Neuronal stem cell (in vitro differentiated cells): ENCODE data around the gene SLC9C2.
"Not testable (repeated sequence)": the region's sequence is repeated elsewhere in the genome, so short reads cannot be mapped to it uniquely, and the experiment has no call there.

Source experiments
- DNase-seq: peaks from one replicate; pipeline ENCODE4 v3.0.0-alpha.2; 2013; ENCODE audit warnings: low spot score
- H2AFZ ChIP-seq: one replicate; pipeline ENCODE4 v1.6.1; 2013; ENCODE audit warnings: mild to moderate bottlenecking, low read length, inconsistent platforms
- H2AK5ac ChIP-seq: 2 replicates; pipeline ENCODE4 v1.6.1; 2013; ENCODE audit warnings: low read depth, mild to moderate bottlenecking, inconsistent platforms, low read length, moderate library complexity, mixed read lengths
- H2BK120ac ChIP-seq: 2 replicates; pipeline ENCODE4 v1.6.1; 2013; ENCODE audit warnings: low read depth, mild to moderate bottlenecking, inconsistent platforms, low read length, moderate library complexity, mixed read lengths
- H2BK12ac ChIP-seq: one replicate; pipeline ENCODE4 v1.6.1; 2013; ENCODE audit warnings: low read length, inconsistent platforms
- H2BK15ac ChIP-seq: 2 replicates; pipeline ENCODE4 v1.6.1; 2013; ENCODE audit warnings: mild to moderate bottlenecking, low read length, inconsistent platforms, mixed read lengths
- H2BK5ac ChIP-seq: one replicate; pipeline ENCODE4 v1.6.1; 2013; ENCODE audit warnings: inconsistent platforms, mild to moderate bottlenecking, low read length, moderate library complexity
- H3K14ac ChIP-seq: one replicate; pipeline ENCODE4 v1.6.1; 2013; ENCODE audit warnings: low read length, inconsistent platforms
- H3K18ac ChIP-seq: 2 replicates; pipeline ENCODE4 v1.6.1; 2013; ENCODE audit warnings: low read length, inconsistent platforms
- H3K23ac ChIP-seq: 2 replicates; pipeline ENCODE4 v1.6.1; 2013; ENCODE audit warnings: low read depth, mild to moderate bottlenecking, mixed read lengths, low read length, inconsistent platforms; ENCODE audit not compliant: poor library complexity
- H3K27ac ChIP-seq: replicated peaks from 3 replicates; pipeline ENCODE4 v1.5.1; 2013; ENCODE audit warnings: low read length, inconsistent platforms
- H3K27me3 ChIP-seq, 3 experiments: 2 replicates each; pipeline ENCODE4 v1.6.1; 2013; ENCODE audit warnings: low read length in 3 of 3, mild to moderate bottlenecking in 2 of 3, inconsistent platforms in 1 of 3, low read depth in 1 of 3, mixed read lengths in 1 of 3, moderate library complexity in 1 of 3; ENCODE audit not compliant: control insufficient read depth in 3 of 3, insufficient read depth in 3 of 3
- H3K36me3 ChIP-seq, 2 donors: replicated peaks in 1 of 2; 2 replicates each; pipeline ENCODE4 v1.6.1; 2013; ENCODE audit warnings: low read length in 2 of 2; ENCODE audit not compliant: control insufficient read depth in 2 of 2, insufficient read depth in 2 of 2
- H3K4ac ChIP-seq: 2 replicates; pipeline ENCODE4 v1.6.1; 2013; ENCODE audit warnings: inconsistent platforms, mild to moderate bottlenecking, low read length, moderate library complexity
- H3K4me1 ChIP-seq, 2 donors: 1 replicate in 1 of 2; 2 replicates in 1 of 2; pipeline ENCODE4 v1.6.1; 2013; ENCODE audit warnings: low read length in 2 of 2, low read depth in 1 of 2; ENCODE audit not compliant: control insufficient read depth in 2 of 2, insufficient read depth in 1 of 2
- H3K4me2 ChIP-seq: one replicate; pipeline ENCODE4 v1.6.1; 2013; ENCODE audit warnings: mild to moderate bottlenecking, low read length, inconsistent platforms; ENCODE audit not compliant: insufficient read depth, poor library complexity, severe bottlenecking
- H3K4me3 ChIP-seq, 2 donors: 2 replicates each; pipeline ENCODE4 v1.5.1; 2013; ENCODE audit warnings: low read length in 2 of 2, mild to moderate bottlenecking in 2 of 2, inconsistent platforms in 1 of 2, moderate library complexity in 1 of 2
- H3K79me1 ChIP-seq: one replicate; pipeline ENCODE4 v1.6.1; 2013; ENCODE audit warnings: low read depth, mild to moderate bottlenecking, inconsistent platforms, low read length, moderate library complexity
- H3K9ac ChIP-seq: one replicate; pipeline ENCODE4 v1.6.1; 2013; ENCODE audit warnings: mild to moderate bottlenecking, low read depth, low read length, inconsistent platforms; ENCODE audit not compliant: poor library complexity
- H3K9me3 ChIP-seq, 2 donors: replicated peaks in 1 of 2; 2 replicates each; pipeline versions ENCODE3 to v1.6.1; 2013; ENCODE audit warnings: low read length in 2 of 2, mild to moderate bottlenecking in 2 of 2, inconsistent platforms in 1 of 2, low read depth in 1 of 2, mixed read lengths in 1 of 2, moderate library complexity in 1 of 2; ENCODE audit not compliant: control insufficient read depth in 2 of 2, insufficient read depth in 1 of 2
- H4K8ac ChIP-seq: one replicate; pipeline ENCODE4 v1.6.1; 2013; ENCODE audit warnings: low read depth, mild to moderate bottlenecking, inconsistent platforms, low read length, moderate library complexity
- H4K91ac ChIP-seq: one replicate; pipeline ENCODE4 v1.6.1; 2013; ENCODE audit warnings: low read length, low read depth, mild to moderate bottlenecking, inconsistent platforms; ENCODE audit not compliant: poor library complexity
- WGBS, 2 donors: extraction: QIAGEN DNeasy Blood & Tissue Kit; methylation state at CpG; one replicate each; pipeline ENCODE4 v1.1.7; 2013; ENCODE audit warnings: missing lambda C conversion rate in 2 of 2, mixed read lengths in 1 of 2; ENCODE audit not compliant: insufficient read length in 2 of 2, insufficient replicate concordance in 1 of 2; ENCODE audit errors: extremely low coverage in 2 of 2; 5-methylcytosine and 5-hydroxymethylcytosine counted together

SLC9C2 gene

GRCh38 chr1:173496757-173497320, 106.0 kb downstream of the SLC9C2 start:
- no peak overlapping the region for H2AK5ac ChIP-seq
- no CpG with 5 or more reads among the region's 2 CpGs for WGBS, 2 donors
- no peak overlapping the region for H3K4me3 ChIP-seq
- no peak overlapping the region for H3K4me2 ChIP-seq
- peaks cover 0 to 4% (median 0%) of the 10 kb centered on the region in 3 experiments for H3K27me3 ChIP-seq
- H3K18ac ChIP-seq: no peak overlapping the region
- H3K27ac ChIP-seq: no peak overlapping the region
- no peak for DNase-seq
- H3K36me3 ChIP-seq: no peaks in the 10 kb centered on the region
- H2BK120ac ChIP-seq: no peak overlapping the region
- no peak overlapping the region for H2BK15ac ChIP-seq
- peaks cover 1 to 8% of the 10 kb centered on the region in 2 donors for H3K9me3 ChIP-seq
- no peak overlapping the region for H3K9ac ChIP-seq
- no peak overlapping the region for H3K23ac ChIP-seq
- no peak overlapping the region for H4K91ac ChIP-seq
- H3K14ac ChIP-seq: no peak overlapping the region
- H3K4me1 ChIP-seq: no peaks in the 10 kb centered on the region
- H2BK5ac ChIP-seq: no peak overlapping the region
- no peak overlapping the region for H4K8ac ChIP-seq
- no peak overlapping the region for H2BK12ac ChIP-seq
- no peak overlapping the region for H2AFZ ChIP-seq
- no peaks in the 10 kb centered on the region for H3K79me1 ChIP-seq
- no peak overlapping the region for H3K4ac ChIP-seq

- no peaks in the 10 kb centered on the region for H3K79me1 ChIP-seq
- H3K4me1 ChIP-seq: no peaks in the 10 kb centered on the region
- H2AFZ ChIP-seq: no peak overlapping the region
- H3K4ac ChIP-seq: no peak overlapping the region
- no peak overlapping the region for H3K14ac ChIP-seq
- H4K8ac ChIP-seq: no peak overlapping the region
- H3K4me2 ChIP-seq: no peak overlapping the region
- no peak overlapping the region for H2BK5ac ChIP-seq
- H4K91ac ChIP-seq: no peak overlapping the region
- no peak overlapping the region for H2BK120ac ChIP-seq
- H3K4me3 ChIP-seq: no peak overlapping the region
- H3K27ac ChIP-seq: no peak overlapping the region
- no CpG with 5 or more reads among the region's 8 CpGs for WGBS, 2 donors
- peaks cover 3 to 8% of the 10 kb centered on the region in 2 donors for H3K9me3 ChIP-seq
- H3K23ac ChIP-seq: no peak overlapping the region
- H2BK12ac ChIP-seq: no peak overlapping the region
- no peak overlapping the region for H2AK5ac ChIP-seq
- DNase-seq: no peak
- no peak overlapping the region for H3K18ac ChIP-seq
- H2BK15ac ChIP-seq: no peak overlapping the region
- H3K36me3 ChIP-seq: no peaks in the 10 kb centered on the region
- H3K27me3 ChIP-seq: peaks cover 0 to 3% (median 0%) of the 10 kb centered on the region in 3 experiments
- H3K9ac ChIP-seq: no peak overlapping the region
Measured at GRCh38 chr1:173495609-173496267, 107.1 kb downstream of the SLC9C2 start.

- not testable (repeated sequence) for H3K79me1 ChIP-seq, H3K27ac ChIP-seq, H4K8ac ChIP-seq, H2AFZ ChIP-seq, H3K4me1 ChIP-seq, H2BK120ac ChIP-seq, H4K91ac ChIP-seq, H2BK5ac ChIP-seq, H3K23ac ChIP-seq, H2AK5ac ChIP-seq, H2BK12ac ChIP-seq, H2BK15ac ChIP-seq, H3K14ac ChIP-seq, H3K9ac ChIP-seq, H3K4ac ChIP-seq, H3K9me3 ChIP-seq, H3K4me2 ChIP-seq, H3K27me3 ChIP-seq, DNase-seq, H3K4me3 ChIP-seq, H3K18ac ChIP-seq
- no CpG with 5 or more reads among the region's 8 CpGs for WGBS, 2 donors
- H3K36me3 ChIP-seq: peaks cover 6 to 18% of the 10 kb centered on the region in 2 donors
Measured at GRCh38 chr1:173493125-173493524, 109.7 kb downstream of the SLC9C2 start.

GRCh38 chr1:173491508-173491907, 111.4 kb downstream of the SLC9C2 start:
- Histone ChIP-seq H2AFZ (no peak overlapping the region), H2BK15ac (no peak overlapping the region), H3K36me3 (peaks cover 15 to 34% of the 10 kb centered on the region in 2 donors), H3K4me3 (no peak overlapping the region), H3K14ac (no peak overlapping the region), H3K4me2 (no peak overlapping the region), H2BK12ac (no peak overlapping the region), H3K23ac (no peak overlapping the region), H3K27ac (no peak overlapping the region), H3K27me3 (peaks cover 0 to 2% (median 0%) of the 10 kb centered on the region in 3 experiments), H3K9ac (no peak overlapping the region), H2AK5ac (no peak overlapping the region), H2BK120ac (no peak overlapping the region), H4K91ac (no peak overlapping the region), H3K9me3 (peaks cover 4 to 6% of the 10 kb centered on the region in 2 donors), H2BK5ac (no peak overlapping the region), H3K79me1 (no peaks in the 10 kb centered on the region), H3K4me1 (no peaks in the 10 kb centered on the region), H3K18ac (no peak overlapping the region), H4K8ac (no peak overlapping the region), H3K4ac (no peak overlapping the region)
- WGBS, 2 donors: no CpG with 5 or more reads among the region's 2 CpGs
- DNase-seq: no peak
